HG02943 (cell line): ENCODE measurements around the gene STARD3NL.
"Not testable (repeated sequence)": the region's sequence is repeated elsewhere in the genome, so short reads cannot be mapped to it uniquely, and the experiment has no call there.

Experiments used
- ATAC-seq: cut with Tn5 transposase; IDR thresholded peaks from one replicate; pipeline ENCODE4 v1.9.1; 2021; ENCODE audit warnings: mild to moderate bottlenecking, low read depth, moderate library complexity; ENCODE audit not compliant: unreplicated experiment

Gene STARD3NL

GRCh38 chr7:38220452-38220851, 42.4 kb downstream of the STARD3NL start:
- ATAC-seq = peak; percentile 55

- ATAC-seq = no peak
Observed at GRCh38 chr7:38222481-38223096, 44.5 kb downstream of the STARD3NL start.

GRCh38 chr7:38223306-38223705, 45.3 kb downstream of the STARD3NL start:
- ATAC-seq = no peak

- no peak for ATAC-seq
Observed at GRCh38 chr7:38224392-38224791, 46.3 kb downstream of the STARD3NL start.

GRCh38 chr7:38229386-38229785, 51.3 kb downstream of the STARD3NL start:
- ATAC-seq = no peak

GRCh38 chr7:38229884-38230642, 52.0 kb downstream of the STARD3NL start:
- no peak for ATAC-seq

- peak; percentile 80 for ATAC-seq
Observed at GRCh38 chr7:38232502-38233366, 54.7 kb downstream of the STARD3NL start.

GRCh38 chr7:38234759-38235158, 56.7 kb downstream of the STARD3NL start:
- ATAC-seq = not testable (repeated sequence)

GRCh38 chr7:38235606-38236005, 57.6 kb downstream of the STARD3NL start:
- ATAC-seq = no peak

GRCh38 chr7:38239129-38239528, 61.1 kb downstream of the STARD3NL start:
- ATAC-seq = not testable (repeated sequence)

GRCh38 chr7:38241071-38241470, 63.0 kb downstream of the STARD3NL start:
- ATAC-seq = no peak

- ATAC-seq = no peak
Observed at GRCh38 chr7:38242814-38243213, 64.8 kb downstream of the STARD3NL start.

GRCh38 chr7:38243345-38243744, 65.3 kb downstream of the STARD3NL start:
- ATAC-seq = not testable (repeated sequence)

GRCh38 chr7:38244516-38244915, 66.5 kb downstream of the STARD3NL start:
- ATAC-seq = no peak

- ATAC-seq = no peak
Observed at GRCh38 chr7:38245409-38245977, 67.4 kb downstream of the STARD3NL start.

- no peak for ATAC-seq
Observed at GRCh38 chr7:38248069-38248567, 70.1 kb downstream of the STARD3NL start.

- not testable (repeated sequence) for ATAC-seq
Observed at GRCh38 chr7:38249849-38250248, 71.8 kb downstream of the STARD3NL start.

- no peak for ATAC-seq
Observed at GRCh38 chr7:38257350-38257677, 79.3 kb downstream of the STARD3NL start.

GRCh38 chr7:38259157-38259556, 81.1 kb downstream of the STARD3NL start:
- not testable (repeated sequence) for ATAC-seq

- ATAC-seq = not testable (repeated sequence)
Observed at GRCh38 chr7:38261601-38262000, 83.6 kb downstream of the STARD3NL start.

- ATAC-seq = not testable (repeated sequence)
Observed at GRCh38 chr7:38262026-38262425, 84.0 kb downstream of the STARD3NL start.
